CD4-positive, alpha-beta memory T cell (primary cell): ENCODE data around the gene HRH3. TPM values are rescaled to one million over a fixed set of nuclear protein-coding genes. Genes with fewer than 3 reads are reported as not detected.

ENCODE experiments used
- polyA plus RNA-seq, 2 donors: library from polyadenylated mRNA; unstranded; fragments of 300-500 nt; fragmentation: Illumina TruSeq; gene quantifications; one replicate each; pipeline ENCODE4 v1.2.3, GENCODE V29; 2021
- total RNA-seq, 2 experiments: library from RNA; stranded (reverse); gene quantifications; one replicate each; pipeline ENCODE4 v1.2.3, GENCODE V29; 2021

The HRH3 gene
- total and polyA plus RNA-seq, 4 experiments from 2014 or later, result not detected

Other genes with a start within 250 kb of the HRH3 start
- 10 to 100 TPM; 32.7 to 33.1 TPM for gene TAF4, start 154.4 kb downstream of the HRH3 start, total RNA-seq
- 1 to 10 TPM in 1 of 2 donors, under 1 TPM in 1; 0.54 to 2.3 TPM for gene TAF4, start 154.4 kb downstream of the HRH3 start, polyA plus RNA-seq
- 10 to 100 TPM; 48.5 to 50.3 TPM for gene LSM14B, start 97.8 kb downstream of the HRH3 start, total RNA-seq
- 1 to 10 TPM in 1 of 2 donors, under 1 TPM in 1; 0.78 to 1.2 TPM for gene LSM14B, start 97.8 kb downstream of the HRH3 start, polyA plus RNA-seq
- 100 to 1,000 TPM; 182 to 190 TPM for gene PSMA7, start 76.9 kb downstream of the HRH3 start, total RNA-seq
- gene PSMA7, start 76.9 kb downstream of the HRH3 start, polyA plus RNA-seq, result 100 to 1,000 TPM; 437 to 598 TPM
- 10 to 100 TPM; 22.7 to 24.8 TPM for gene SS18L1, start 76.5 kb downstream of the HRH3 start, total RNA-seq
- gene SS18L1, start 76.5 kb downstream of the HRH3 start, polyA plus RNA-seq, result 1 to 10 TPM in 1 of 2 donors, under 1 TPM in 1; 0.71 to 1.4 TPM
- 10 to 100 TPM; 48.5 to 50.7 TPM for gene MTG2, start 37.2 kb downstream of the HRH3 start, total RNA-seq
- 10 to 100 TPM; 15.9 to 23.9 TPM for gene MTG2, start 37.2 kb downstream of the HRH3 start, polyA plus RNA-seq
- 10 to 100 TPM; 76.2 to 84.4 TPM for gene OSBPL2, start 18.2 kb upstream of the HRH3 start, total RNA-seq
- 10 to 100 TPM; 14.8 to 22.0 TPM for gene OSBPL2, start 18.2 kb upstream of the HRH3 start, polyA plus RNA-seq
- 10 to 100 TPM; 59.4 to 62.2 TPM for gene ADRM1, start 82.7 kb upstream of the HRH3 start, total RNA-seq
- gene ADRM1, start 82.7 kb upstream of the HRH3 start, polyA plus RNA-seq, result 100 to 1,000 TPM in 1 of 2 donors, 10 to 100 TPM in 1; 95.8 to 102 TPM
- under 1 TPM in 1 of 2 experiments, not detected in 1; 0.49 TPM for gene LAMA5, start 147.0 kb upstream of the HRH3 start, total RNA-seq
- not detected for gene LAMA5, start 147.0 kb upstream of the HRH3 start, polyA plus RNA-seq
- gene RPS21, start 166.8 kb upstream of the HRH3 start, total RNA-seq, result 1,000 to 10,000 TPM; 3,142 to 3,368 TPM
- gene RPS21, start 166.8 kb upstream of the HRH3 start, polyA plus RNA-seq, result 1,000 to 10,000 TPM; 1,968 to 2,753 TPM
- 1 to 10 TPM; 5.9 to 7.5 TPM for gene CABLES2, start 187.0 kb upstream of the HRH3 start, total RNA-seq
- 1 to 10 TPM in 1 of 2 donors, under 1 TPM in 1; 0.45 to 1.8 TPM for gene CABLES2, start 187.0 kb upstream of the HRH3 start, polyA plus RNA-seq
- not detected for gene RBBP8NL, start 207.3 kb upstream of the HRH3 start, total RNA-seq
- not detected for gene RBBP8NL, start 207.3 kb upstream of the HRH3 start, polyA plus RNA-seq